GM19328 (cell line): ENCODE results near the gene REEP2.
"Not testable (repeated sequence)": the region's sequence is repeated elsewhere in the genome, so short reads cannot be mapped to it uniquely, and the experiment has no call there.

Experiments
- ATAC-seq: cut with Tn5 transposase; IDR thresholded peaks from one replicate; pipeline ENCODE4 v1.9.1; 2021; ENCODE audit warnings: mild to moderate bottlenecking, moderate library complexity; ENCODE audit not compliant: unreplicated experiment

The REEP2 gene, protein sequence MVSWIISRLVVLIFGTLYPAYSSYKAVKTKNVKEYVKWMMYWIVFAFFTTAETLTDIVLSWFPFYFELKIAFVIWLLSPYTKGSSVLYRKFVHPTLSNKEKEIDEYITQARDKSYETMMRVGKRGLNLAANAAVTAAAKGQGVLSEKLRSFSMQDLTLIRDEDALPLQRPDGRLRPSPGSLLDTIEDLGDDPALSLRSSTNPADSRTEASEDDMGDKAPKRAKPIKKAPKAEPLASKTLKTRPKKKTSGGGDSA

DNA sequence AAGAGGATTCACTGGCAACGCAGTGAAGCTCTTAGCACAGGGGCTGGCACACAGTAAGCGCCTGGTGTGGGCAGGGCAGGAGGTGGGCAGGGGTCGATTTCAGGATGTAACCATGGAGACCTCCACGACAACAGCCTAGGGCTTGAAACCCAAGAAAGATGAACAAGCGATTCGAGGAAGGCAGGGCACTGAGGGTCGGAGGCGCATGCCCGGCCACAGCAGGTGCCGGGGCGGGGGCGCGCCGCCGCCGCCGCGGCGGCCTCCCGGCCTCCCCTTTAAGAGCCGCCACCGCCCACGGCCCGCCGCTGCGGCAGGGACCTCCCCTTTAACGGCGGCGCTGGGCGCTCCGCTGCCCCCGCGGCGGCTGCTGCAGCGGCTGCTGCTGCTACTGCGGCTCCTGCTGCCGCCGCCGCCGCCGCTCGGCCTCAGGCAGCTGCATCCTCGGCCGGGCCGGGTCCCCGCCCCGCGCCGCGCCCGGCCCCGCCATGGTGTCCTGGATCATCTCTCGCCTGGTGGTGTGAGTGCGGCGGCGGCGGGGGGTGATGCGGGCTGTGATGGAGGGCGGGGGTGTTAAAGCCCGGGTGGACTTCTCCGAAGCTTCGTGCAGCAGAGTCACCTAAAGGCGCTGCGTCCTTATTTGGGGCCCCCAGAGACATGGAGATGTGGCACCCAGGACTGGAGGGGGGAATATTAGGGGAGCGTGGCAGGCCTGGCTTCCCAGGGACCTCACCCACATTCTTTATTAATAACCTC is at the start of gene REEP2:
TSS of gene REEP2 (plus strand) at position 334 of the 753 bp plus-strand sequence. CDS start at position 486, 152 bp downstream.
- ATAC-seq: peak; percentile 79

DNA sequence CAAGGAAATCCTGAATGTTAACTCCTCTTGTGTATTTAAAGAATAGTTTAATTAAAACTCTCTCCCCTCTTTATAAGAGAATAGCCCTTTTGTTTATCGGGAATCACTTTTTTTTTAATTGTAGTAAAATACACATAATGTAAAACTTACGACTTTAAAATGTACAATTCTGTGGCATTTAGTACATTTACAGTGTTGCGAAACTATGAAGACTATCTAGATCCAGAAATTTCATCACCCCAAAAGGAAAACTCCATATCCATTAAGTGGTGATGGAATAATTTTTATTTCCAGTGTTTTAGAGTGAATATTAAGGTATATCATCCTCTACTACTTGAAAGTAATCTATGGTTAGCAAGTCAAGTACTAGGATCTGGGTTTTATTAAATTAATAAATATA is 49.5 kb upstream of the REEP2 start:
- no peak for ATAC-seq

DNA sequence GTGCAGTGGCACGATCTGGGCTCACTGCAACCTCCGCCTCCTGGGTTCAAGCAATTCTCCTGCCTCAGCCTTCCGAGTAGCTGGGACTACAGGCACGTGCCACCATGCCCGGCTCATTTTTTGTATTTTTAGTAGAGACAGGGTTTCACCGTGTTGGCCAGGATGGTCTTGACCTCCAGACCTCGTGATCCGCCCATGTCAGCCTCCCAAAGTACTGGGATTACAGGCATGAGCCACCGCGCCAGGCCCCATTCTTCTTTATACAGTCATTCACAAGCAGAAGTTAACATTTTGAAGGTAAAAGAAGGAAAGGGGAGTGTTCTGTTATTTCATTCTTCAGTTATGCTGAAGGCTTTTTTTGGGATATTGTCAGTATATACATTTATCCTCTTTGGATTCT is 48.9 kb upstream of the REEP2 start:
- not testable (repeated sequence) for ATAC-seq

DNA sequence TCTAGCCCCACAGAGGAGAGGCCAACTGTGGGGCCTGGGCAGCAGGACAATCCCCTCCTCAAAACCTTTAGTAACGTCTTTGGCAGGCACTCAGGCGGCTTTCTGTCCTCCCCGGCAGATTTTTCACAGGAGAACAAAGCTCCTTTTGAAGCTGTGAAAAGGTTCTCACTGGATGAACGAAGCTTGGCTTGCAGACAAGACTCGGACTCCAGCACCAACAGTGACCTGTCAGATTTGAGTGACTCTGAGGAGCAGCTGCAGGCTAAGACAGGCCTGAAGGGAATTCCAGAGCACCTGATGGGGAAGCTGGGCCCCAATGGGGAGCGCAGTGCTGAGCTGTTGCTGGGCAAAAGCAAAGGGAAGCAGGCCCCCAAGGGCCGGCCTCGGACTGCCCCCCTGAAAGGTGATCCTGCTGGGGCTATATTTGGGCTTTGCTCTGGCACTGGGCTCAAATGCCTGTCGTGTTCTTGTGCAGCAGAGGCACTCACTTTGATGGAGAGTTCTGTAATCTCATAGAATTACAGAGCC is 46.9 kb upstream of the REEP2 start:
- no peak for ATAC-seq

DNA sequence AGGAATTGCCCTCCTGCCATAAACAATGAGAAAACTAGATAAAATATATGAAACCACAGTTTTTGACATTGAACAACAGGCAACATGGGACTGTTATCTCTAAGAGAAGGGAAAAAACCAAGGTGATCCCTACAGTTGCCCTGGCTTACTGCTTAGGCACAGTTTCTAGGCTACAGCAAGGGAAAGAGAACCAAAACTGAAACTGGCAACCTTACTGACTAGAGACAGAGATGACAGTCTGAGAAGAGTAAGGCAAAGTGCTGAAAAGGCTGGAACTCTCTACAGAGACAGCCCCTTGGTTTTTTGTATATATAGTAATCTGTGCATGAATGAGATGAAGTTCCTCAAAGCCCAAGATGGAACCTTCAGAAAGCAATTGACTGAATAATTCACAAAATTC is 36.2 kb upstream of the REEP2 start:
- ATAC-seq: no peak

DNA sequence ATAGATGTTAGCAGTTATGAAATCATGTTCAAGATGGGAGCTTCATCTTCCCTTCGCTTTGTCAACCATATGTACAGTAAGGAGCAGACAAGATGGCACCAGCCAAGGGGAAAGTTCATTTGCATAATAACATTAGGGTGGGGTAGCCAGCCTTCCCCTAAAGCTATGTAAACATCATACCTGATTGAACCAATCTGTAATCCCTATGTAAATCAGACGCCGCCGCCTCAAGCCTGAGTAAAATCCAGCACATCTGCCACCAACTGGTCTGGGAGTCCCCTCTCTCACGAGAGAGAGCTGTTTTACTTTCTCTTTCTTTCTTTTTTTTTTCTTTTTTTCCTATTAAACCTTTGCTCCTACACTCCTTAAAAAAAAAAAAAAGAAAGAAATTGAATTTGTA is 30.8 kb upstream of the REEP2 start:
- no peak for ATAC-seq

DNA sequence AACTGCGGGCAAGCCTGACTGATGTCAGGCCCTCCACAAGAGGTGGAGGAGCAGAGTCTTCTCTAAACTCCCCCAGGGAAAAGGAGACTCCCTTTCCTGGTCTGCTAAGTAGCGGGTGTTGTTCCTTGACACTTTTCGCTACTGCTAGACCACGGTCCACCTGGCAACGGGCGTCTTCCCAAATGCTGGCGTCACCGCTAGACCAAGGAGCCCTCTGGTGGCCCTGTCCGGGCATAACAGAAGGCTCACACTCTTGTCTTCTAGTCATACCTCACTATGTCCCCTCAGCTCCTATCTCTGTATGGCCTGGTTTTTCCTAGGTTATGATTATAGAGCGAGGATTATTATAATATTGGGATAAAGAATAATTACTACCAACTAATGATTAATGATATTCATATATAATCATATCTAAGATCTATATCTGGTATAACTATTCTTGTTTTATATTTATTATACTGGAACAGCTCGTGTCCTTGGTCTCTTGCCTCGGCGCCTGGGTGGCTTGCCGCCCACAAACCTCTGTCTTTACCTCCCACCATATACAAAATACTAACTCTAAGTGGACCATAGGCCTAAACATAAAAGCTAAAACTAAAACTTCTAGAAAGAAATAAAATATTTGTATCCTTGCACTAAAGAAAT is 27.7 kb upstream of the REEP2 start:
- not testable (repeated sequence) for ATAC-seq

DNA sequence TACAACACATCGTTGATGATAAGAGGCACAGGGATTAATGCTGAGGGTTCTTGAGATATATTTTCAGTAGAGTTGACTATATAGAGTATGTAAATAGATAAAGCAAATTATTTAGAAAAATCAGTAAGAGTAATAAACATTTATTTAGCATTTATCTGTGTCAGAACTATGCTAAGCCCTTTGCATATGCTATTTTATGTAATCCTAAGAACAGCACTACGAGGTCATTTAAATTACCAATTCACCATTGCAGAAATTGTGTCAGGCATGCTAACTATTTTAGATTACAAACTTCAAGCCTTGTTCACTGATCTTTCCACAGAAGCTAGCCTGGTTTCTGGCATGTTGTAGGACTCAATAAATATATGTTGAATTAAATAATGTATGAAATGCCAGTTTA is 20.4 kb upstream of the REEP2 start:
- ATAC-seq: no peak

DNA sequence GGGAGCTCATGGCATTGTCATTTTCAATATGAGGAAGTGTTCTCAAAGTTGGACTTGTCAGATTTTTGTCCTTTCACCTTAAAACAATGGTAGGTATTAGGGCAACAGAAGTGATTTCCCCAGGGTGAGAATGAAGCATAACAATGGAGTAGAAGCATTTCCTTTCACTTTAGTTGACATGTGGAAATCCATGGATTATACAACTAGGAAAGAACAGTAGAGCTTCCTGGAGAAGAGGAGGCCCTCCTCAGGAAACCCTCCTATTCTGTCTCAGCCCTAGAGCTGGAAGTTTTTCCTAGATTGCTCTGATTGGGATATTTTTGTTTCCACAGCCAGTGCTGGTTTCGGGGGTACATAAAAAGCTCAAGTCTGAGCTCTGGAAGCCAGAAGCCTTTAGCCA is 13.8 kb upstream of the REEP2 start:
- ATAC-seq: no peak

DNA sequence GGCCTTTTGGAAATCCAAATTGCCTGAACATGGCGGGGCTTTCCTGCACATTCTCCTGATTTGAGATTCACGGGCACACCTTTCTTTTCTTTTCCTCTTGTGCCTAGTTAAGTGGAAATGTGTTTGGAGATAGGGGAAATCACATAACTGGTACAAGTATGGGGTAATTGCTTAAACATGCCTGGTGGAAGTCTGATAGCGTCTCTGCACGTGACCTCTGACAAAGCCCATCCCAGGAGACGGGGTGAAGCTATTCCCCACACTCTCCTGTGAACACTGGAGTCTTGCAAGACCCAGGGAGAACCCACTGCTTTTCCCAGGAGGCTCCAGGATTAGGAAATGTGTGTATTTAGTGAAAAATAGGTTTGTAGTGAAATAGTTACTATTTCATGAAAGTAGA is 2.9 kb upstream of the REEP2 start:
- no peak for ATAC-seq

DNA sequence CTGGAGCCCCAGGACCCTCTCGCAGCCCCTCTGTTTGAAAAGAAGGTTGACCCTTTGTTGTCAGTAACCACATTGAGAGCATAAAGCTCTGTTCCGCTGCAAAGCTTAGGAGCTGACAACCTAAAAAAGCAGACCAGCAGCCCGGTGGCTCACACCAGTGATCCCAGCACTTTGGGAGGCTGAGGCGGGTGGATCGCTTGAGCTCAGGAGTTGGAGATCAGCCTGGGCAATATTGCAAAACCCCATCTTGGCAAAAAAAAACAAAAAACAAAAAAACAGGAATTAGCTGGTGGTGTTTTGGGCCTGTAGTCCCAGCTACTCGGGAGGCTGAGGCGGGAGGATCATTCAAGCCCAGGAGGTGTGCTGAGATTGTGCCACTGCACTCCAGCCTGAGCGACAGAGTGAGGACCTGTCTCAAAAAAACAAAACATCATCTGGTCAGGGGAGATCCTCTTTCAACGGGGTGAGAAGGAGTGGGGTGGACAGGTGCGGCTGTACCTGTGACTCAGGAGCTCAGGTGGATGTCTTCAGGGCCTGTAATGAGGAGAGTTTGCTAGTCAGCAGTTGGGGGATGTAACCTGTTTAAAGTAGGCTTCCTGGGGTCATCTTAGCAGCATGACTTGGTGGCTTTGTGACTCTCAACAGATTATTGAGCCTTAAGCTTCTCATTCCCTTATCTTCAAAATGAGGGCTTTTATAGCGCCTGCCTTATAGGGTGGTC is 694 bp upstream of the REEP2 start:
- no peak for ATAC-seq

DNA sequence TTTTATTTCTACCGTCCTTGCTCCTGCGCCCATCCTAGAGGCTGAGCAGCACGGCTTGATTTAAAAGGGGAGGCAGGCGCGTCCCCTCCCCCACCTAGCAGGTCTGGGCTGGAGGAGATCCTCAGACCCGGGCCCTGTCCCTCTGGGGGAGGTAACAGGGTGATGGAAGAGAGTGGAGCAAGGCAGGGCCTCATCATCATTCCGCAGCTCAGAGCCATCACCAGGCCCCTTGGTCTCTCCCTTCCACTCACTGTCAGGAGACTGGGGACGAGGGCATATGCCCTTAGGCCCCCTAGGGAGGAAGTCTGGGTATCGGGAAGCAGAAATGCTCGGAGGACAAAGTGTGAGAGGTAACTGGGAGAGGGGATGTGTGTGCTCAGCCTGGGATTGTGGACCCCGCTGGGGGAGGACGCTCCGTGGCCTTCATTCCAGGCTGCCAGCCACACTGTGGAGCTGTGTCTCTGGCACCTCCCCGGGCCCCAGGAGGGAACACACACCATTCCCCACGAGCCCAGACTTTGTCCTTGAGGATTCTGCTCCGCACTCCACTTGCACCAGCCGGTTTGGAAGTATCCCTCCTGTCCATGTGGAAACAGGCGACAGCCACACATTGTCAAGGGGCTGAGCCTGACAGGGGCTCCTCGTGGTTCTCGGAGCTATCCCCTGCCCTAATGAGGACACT is 761 bp downstream of the REEP2 start:
- no peak for ATAC-seq

DNA sequence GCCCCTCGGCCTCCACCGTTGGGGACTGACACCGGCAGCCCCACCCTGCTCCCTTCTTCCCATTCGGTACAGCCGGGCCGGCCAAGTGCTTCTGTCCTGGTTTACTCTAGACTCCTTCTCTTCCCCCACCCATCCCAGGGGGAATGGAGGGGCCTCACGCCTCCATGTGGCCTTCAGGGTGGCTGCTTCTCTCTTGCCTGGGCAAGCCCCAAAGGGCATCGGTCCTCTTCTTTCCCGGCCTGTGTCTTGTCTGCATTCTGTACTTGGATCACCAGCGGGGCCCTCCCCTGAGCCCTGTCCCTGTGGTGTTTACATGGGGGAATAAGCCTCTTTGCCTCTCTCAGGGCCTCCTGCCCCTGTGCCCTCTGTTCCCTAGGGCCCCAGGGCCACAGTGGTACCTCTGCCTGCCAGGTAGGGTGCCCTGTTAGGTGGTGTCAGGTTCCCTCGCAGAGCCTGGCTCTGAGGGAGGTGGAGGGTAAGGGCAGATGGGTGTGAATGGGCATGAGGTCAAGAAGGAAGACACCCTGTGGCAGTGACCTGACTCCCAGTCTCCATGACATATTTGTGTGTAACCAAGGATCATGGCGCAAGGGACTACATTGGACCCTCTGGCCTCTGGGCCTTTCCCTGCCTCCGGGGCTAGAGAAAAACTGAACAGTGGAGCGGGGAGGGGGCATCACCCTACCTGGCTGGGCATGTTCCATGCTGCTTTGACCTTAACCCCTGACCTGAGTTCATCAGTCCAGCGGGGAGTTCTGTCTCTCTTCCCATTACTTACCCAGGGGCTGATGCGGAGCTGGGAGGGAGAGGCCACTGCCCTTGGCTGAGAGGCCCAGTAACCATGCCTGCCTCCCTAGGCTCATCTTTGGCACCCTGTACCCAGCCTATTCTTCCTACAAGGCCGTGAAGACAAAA is 1.6 kb downstream of the REEP2 start:
- ATAC-seq: no peak

DNA sequence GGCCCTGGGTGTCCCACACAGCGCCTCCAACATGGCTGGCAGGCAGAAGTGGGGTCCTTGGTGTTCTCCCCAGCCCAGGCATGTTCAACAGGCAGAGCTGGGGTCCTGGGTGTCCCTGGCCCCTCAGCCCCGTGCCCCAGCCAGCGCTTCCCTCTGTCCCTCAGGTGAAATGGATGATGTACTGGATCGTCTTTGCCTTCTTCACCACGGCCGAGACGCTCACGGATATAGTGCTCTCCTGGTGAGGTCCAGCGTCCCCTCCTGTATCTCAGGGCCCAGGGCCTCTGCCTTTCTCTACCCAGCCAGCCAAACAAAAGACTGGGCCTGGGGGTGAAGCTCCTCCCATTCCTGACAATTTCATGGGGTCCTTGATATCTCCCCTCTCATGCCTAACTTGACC is 2.4 kb downstream of the REEP2 start:
- ATAC-seq: no peak

DNA sequence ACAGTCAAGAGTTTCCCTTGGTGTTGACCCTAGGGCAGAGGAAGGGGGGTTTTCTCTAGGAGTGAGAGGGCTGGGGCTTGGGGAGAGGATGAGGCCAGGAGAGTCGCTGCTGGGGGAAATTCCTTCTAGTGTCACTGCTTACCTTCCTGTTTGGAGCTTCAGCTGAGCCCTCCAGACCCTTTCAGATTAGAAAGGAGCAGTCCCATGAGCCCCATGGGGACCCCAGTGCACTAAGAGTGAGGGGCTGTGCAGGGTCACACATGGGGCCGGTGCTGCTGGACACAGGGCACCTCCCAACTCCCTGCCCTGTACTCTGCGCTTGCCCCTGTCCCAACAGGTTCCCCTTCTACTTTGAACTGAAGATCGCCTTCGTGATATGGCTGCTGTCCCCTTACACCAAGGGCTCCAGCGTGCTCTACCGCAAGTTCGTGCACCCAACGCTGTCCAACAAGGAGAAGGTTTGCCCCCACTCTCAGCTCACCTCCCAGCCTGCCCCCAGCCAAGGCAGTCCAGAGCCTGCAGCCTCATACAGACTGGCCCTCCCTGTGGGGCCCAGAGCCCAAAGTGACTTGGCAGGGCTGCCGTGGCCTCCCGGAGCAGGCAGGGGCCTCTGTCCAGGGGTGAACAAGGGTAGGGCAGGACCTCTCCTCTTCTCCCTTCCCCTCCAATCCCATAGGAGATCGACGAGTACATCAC is 5.4 kb downstream of the REEP2 start:
- no peak for ATAC-seq

DNA sequence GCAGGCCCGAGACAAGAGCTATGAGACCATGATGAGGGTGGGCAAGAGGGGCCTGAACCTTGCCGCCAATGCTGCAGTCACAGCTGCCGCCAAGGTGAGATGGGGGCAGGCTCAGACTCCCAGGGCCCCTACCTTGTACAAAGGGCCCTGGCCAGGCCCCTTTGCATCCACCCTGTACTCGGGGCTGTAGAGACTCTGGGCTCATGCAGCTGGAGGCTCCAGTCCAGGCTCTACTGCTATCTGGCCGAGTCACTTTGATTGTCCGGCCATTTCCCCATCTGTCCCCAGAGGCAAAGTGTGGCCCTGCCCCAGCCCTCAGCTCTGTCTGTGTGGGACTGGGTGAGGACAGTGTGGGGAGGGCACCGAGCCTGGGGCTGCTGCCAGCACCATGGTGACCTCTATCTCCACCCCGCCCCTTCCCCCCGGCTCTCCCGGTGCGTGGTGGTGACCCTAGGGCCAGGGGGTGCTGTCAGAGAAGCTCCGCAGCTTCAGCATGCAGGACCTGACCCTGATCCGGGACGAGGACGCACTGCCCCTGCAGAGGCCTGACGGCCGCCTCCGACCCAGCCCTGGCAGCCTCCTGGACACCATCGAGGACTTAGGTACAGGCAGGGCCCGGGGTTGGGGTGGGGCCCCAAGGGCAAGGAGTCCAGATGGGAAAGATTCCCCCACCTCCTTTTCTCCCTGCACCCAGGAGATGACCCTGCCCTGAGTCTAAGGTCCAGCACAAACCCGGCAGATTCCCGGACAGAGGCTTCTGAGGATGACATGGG is 6.1 kb downstream of the REEP2 start:
- no peak for ATAC-seq

DNA sequence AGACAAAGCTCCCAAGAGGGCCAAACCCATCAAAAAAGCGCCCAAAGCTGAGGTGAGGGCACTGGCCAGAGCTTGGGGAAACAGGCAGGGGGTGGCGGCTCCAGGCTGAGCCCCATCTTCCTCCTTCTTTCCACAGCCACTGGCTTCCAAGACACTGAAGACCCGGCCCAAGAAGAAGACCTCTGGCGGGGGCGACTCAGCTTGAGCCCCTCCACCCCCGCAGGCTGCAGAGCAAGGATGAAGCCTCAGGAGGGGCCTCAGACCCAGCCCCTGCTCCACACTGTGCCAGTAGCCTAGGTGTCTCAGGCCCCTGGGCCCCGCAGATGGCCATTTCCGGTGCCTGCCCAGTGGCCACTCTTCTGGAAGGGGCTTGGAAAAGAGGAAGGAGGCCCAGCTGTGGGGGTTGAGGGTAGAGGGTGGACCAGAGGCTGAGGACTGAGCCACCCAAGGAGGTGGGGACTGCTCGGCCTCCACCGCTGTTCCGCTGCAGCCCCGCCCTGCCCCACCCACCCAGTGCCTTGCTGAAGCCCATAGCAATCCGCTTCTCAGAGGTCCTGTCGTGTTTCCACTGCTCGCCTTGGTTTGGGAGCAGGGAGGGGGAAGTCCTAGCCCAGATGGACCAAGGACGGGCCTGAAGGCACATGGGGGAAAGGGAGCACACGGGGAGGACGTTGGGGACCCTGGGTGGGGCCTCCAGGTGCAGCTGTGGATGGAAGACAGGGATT is 6.9 kb downstream of the REEP2 start:
- ATAC-seq: no peak

DNA sequence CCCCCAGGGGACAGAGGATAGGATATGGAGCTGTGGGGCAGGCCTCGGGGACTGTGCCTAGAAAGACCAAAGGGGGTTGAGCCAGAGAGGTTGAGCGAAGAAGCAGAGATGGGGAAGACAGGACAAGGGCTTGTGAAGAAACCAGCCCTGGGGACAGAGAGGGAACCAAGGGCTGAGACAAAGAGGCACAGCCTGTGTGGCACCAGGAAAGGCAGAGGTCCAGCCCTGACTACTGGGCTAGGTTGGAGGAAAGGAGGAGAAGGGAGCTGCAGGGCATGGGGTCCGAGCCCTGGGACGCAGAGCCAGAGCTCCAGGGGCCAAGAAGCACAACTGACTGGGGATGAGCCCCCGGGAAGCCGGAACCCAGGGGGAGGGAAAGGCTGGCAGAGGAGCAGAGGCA is 9.2 kb downstream of the REEP2 start:
- no peak for ATAC-seq
